Panc1 (cell line): ENCODE measurements around the gene MITF. TPM values are rescaled to one million over a fixed set of nuclear protein-coding genes. Genes with fewer than 3 reads are reported as not detected.

Source experiments
- ATAC-seq: fragments of 200-7000 bp; cut with Tn5 transposase; 2 replicates; pipeline ENCODE4 v1.9.1; 2020; ENCODE audit warnings: mild to moderate bottlenecking, moderate library complexity
- BruUV-seq: library from RNA; stranded (reverse); fragments of 400-500 nt; replicated peaks from 2 replicates; lab custom pipeline; 2021; lab: Mats Ljungman, UMichigan
- CTCF ChIA-PET: fragments of 300-600 bp; sonication (Branson Sonifier 250); formaldehyde crosslinking; loops from one replicate; lab custom pipeline; 2022; ENCODE audit warnings: antibody characterized with exemption; lab: Charles Lee
- POLR2A ChIA-PET: fragments of 300-600 bp; sonication (Branson Sonifier 250); formaldehyde crosslinking; loops from one replicate; lab custom pipeline; 2022; ENCODE audit warnings: antibody characterized with exemption; lab: Charles Lee
- DNase-seq: peaks from one replicate; pipeline ENCODE4 v3.0.0-alpha.2; 2010; ENCODE audit warnings: low read depth, low spot score
- H3K27ac ChIP-seq: 2 replicates; pipeline ENCODE4 v1.5.1; 2011; ENCODE audit warnings: mild to moderate bottlenecking, low read length, inconsistent platforms
- H3K27me3 ChIP-seq: fragments of 200-500 bp; sonication (Bioruptor generic); 2 replicates; pipeline ENCODE4 v1.6.0; 2014; ENCODE audit warnings: low read length, inconsistent platforms; ENCODE audit not compliant: control insufficient read depth, insufficient read depth
- H3K36me3 ChIP-seq: fragments of 200-500 bp; sonication (Bioruptor generic); 2 replicates; pipeline ENCODE4 v1.5.1; 2014; ENCODE audit warnings: inconsistent platforms, mild to moderate bottlenecking, low read length, moderate library complexity; ENCODE audit not compliant: control insufficient read depth, insufficient read depth
- H3K4me1 ChIP-seq: 2 replicates; pipeline ENCODE4 v1.5.1; 2011; ENCODE audit warnings: inconsistent platforms, mild to moderate bottlenecking, low read length, moderate library complexity; ENCODE audit not compliant: control insufficient read depth, insufficient read depth
- H3K4me3 ChIP-seq, 2 experiments: 2 replicates each; pipeline ENCODE4 v1.5.1; 2011 to 2012; ENCODE audit warnings: low read depth in 2 of 2, low read length in 2 of 2, mild to moderate bottlenecking in 2 of 2, inconsistent platforms in 1 of 2, moderate library complexity in 1 of 2
- H3K9me3 ChIP-seq: fragments of 200-500 bp; sonication (Bioruptor generic); 2 replicates; pipeline ENCODE4 v1.5.1; 2014; ENCODE audit warnings: low read depth, mild to moderate bottlenecking, inconsistent platforms, low read length, moderate library complexity; ENCODE audit not compliant: control insufficient read depth, insufficient read depth
- CTCF ChIP-seq: fragments of 450-650 bp; IDR thresholded peaks from 2 replicates; pipeline ENCODE4 v1.5.1; 2017; ENCODE audit warnings: mild to moderate bottlenecking
- POLR2AphosphoS5 ChIP-seq: IDR thresholded peaks from 2 replicates; pipeline ENCODE4 v1.6.1; 2012; ENCODE audit warnings: mild to moderate bottlenecking, low read depth, low read length, moderate library complexity
- REST ChIP-seq, 2 experiments: IDR thresholded peaks; 2 replicates each; pipeline ENCODE4 v1.6.1; 2011 to 2012; ENCODE audit warnings: low read depth in 2 of 2, control low read depth in 1 of 2, low read length in 1 of 2, mild to moderate bottlenecking in 1 of 2, moderate library complexity in 1 of 2; ENCODE audit not compliant: insufficient read depth in 1 of 2
- SIN3A ChIP-seq: IDR thresholded peaks from 2 replicates; pipeline ENCODE4 v1.6.1; 2012; ENCODE audit warnings: low read depth, mild to moderate bottlenecking, low read length, moderate library complexity, borderline replicate concordance; ENCODE audit not compliant: insufficient read depth
- TCF7L2 ChIP-seq: IDR thresholded peaks from 2 replicates; pipeline ENCODE4 v1.6.1; 2011; ENCODE audit warnings: mild to moderate bottlenecking, low read depth, low read length, inconsistent platforms
- in situ Hi-C: cut with HindIII; loops from 2 replicates; pipeline ENCODE4 v1.10.0; 2016; ENCODE audit warnings: low sequenced_read_pairs, low pct_unique_long_range_greater_than_20kb
- intact Hi-C: fragments of 100-400 bp; cut with micrococcal nuclease; formaldehyde crosslinking; loops from one replicate; pipeline ENCODE4 v1.10.0; 2022; ENCODE audit not compliant: unreplicated experiment
- total RNA-seq: library from RNA; stranded (reverse); gene quantifications from one replicate; pipeline ENCODE4 v1.2.1, GENCODE V29; 2021; ENCODE audit not compliant: unreplicated experiment

The MITF gene
- total RNA-seq, 1 experiment from 2014 or later = 10.8 TPM

- TF ChIP-seq POLR2AphosphoS5 = no peak
- TF ChIP-seq SIN3A = no peak
- TF ChIP-seq TCF7L2 = no peak
- no peak for TF ChIP-seq REST (IDR thresholded peaks at IDR 0.05; ENCODE audit: insufficient read depth in 1 of 2, low read depth in 2 of 2, low read length in 1 of 2)
- no peak for TF ChIP-seq CTCF
- Histone ChIP-seq H3K27me3 (no peaks in the 10 kb centered on the region), H3K4me1 (no peaks in the 10 kb centered on the region; the same call in 1 of the 2 replicates), H3K4me3 (no peak overlapping the region), H3K9me3 (no peaks in the 10 kb centered on the region), H3K36me3 (no peaks in the 10 kb centered on the region), H3K27ac (no peak overlapping the region)
- POLR2A ChIA-PET = no interaction called here
- ATAC-seq = no peak
- in situ Hi-C loops = no loop called here
- BruUV-seq = no TSS peak
- DNase-seq = no peak
- intact Hi-C loops = no loop called here
- CTCF ChIA-PET = no interaction called here
Measured at GRCh38 chr3:69695933-69696332, 43.3 kb upstream of the MITF start.

- Histone ChIP-seq H3K4me3 (no peak overlapping the region), H3K27ac (no peak overlapping the region), H3K36me3 (no peaks in the 10 kb centered on the region), H3K4me1 (no peaks in the 10 kb centered on the region; the same call in 1 of the 2 replicates), H3K27me3 (no peaks in the 10 kb centered on the region), H3K9me3 (no peaks in the 10 kb centered on the region)
- no peak for DNase-seq
- in situ Hi-C loops = no loop called here
- ChIA-PET POLR2A (no interaction called here), CTCF (no interaction called here)
- intact Hi-C loops = no loop called here
- TF ChIP-seq REST (IDR thresholded peaks at IDR 0.05; ENCODE audit: insufficient read depth in 1 of 2, low read depth in 2 of 2, low read length in 1 of 2) = no peak
- TF ChIP-seq CTCF = no peak
- BruUV-seq = no TSS peak
- no peak for ATAC-seq
Measured at GRCh38 chr3:69696367-69696766, 42.9 kb upstream of the MITF start.
